ENCODE results near the gene ATG12. TPM values are rescaled to one million over a fixed set of nuclear protein-coding genes. Genes with fewer than 3 reads are reported as not detected.

ATG12 gene
- total RNA-seq = 10 to 100 TPM; 14.8 to 43.1 TPM
- 10 to 100 TPM; 15.6 to 32.5 TPM for polyA plus RNA-seq

- peak within 1 kb of the TSS; percentile 79 to 98 for H3K9ac ChIP-seq (ENCODE audit: low read depth in 1 of 2, low read length in 2 of 2)
- WGBS = 10% methylated on average over 65 of the region's 65 CpGs
- peak within 1 kb of the TSS; percentile 73 to 100 (median 73) for H3K4me3 ChIP-seq (ENCODE audit: low read depth in 1 of 3, low read length in 3 of 3)
- no peaks in the 10 kb centered on the region for H3K27me3 ChIP-seq (ENCODE audit: control insufficient read depth in 4 of 4, insufficient read depth in 4 of 4, low read length in 3 of 4)
- H3K4me1 ChIP-seq (ENCODE audit: control insufficient read depth in 4 of 4, insufficient read depth in 4 of 4, low read length in 3 of 4) = peaks cover 0 to 44% (median 31%) of the 10 kb centered on the region in 4 donors
- TF ChIP-seq HNF4G (IDR thresholded peaks at IDR 0.05) = no peak
- TF ChIP-seq TAF1 (conservative IDR thresholded peaks at IDR 0.05) = peak; percentile 98
- peak; percentile 62 for TF ChIP-seq ZBTB33 (IDR thresholded peaks at IDR 0.05)
- peak; percentile 52 for TF ChIP-seq SP1 (IDR thresholded peaks at IDR 0.05)
- peak in 1 of 2 donors; percentile 32 for TF ChIP-seq JUND (IDR thresholded peaks at IDR 0.05)
- peak; percentile 34 for TF ChIP-seq NR2F2 (IDR thresholded peaks at IDR 0.05)
- peak; percentile 56 to 87 for TF ChIP-seq GABPA (IDR thresholded peaks at IDR 0.05 in 1 of 2, conservative IDR thresholded peaks at IDR 0.05 in 1 of 2)
- peak in 1 of 2 donors; percentile 43 for TF ChIP-seq RAD21 (IDR thresholded peaks at IDR 0.05)
- TF ChIP-seq, protein P1, sequence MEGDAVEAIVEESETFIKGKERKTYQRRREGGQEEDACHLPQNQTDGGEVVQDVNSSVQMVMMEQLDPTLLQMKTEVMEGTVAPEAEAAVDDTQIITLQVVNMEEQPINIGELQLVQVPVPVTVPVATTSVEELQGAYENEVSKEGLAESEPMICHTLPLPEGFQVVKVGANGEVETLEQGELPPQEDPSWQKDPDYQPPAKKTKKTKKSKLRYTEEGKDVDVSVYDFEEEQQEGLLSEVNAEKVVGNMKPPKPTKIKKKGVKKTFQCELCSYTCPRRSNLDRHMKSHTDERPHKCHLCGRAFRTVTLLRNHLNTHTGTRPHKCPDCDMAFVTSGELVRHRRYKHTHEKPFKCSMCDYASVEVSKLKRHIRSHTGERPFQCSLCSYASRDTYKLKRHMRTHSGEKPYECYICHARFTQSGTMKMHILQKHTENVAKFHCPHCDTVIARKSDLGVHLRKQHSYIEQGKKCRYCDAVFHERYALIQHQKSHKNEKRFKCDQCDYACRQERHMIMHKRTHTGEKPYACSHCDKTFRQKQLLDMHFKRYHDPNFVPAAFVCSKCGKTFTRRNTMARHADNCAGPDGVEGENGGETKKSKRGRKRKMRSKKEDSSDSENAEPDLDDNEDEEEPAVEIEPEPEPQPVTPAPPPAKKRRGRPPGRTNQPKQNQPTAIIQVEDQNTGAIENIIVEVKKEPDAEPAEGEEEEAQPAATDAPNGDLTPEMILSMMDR (IDR thresholded peaks at IDR 0.05; ENCODE audit: low read depth, low read length, missing input control) = no peak
- TF ChIP-seq FOXA1 (IDR thresholded peaks at IDR 0.05) = no peak
- TF ChIP-seq HNF4A (conservative IDR thresholded peaks at IDR 0.05) = peak in 1 of 2 donors; percentile 22
- no peak for TF ChIP-seq FOXA2 (IDR thresholded peaks at IDR 0.05)
- TF ChIP-seq EGR1 (IDR thresholded peaks at IDR 0.05; ENCODE audit: low read depth in 2 of 2) = no peak
- TF ChIP-seq MAX (IDR thresholded peaks at IDR 0.05) = peak; percentile 94
- TF ChIP-seq, protein P2, sequence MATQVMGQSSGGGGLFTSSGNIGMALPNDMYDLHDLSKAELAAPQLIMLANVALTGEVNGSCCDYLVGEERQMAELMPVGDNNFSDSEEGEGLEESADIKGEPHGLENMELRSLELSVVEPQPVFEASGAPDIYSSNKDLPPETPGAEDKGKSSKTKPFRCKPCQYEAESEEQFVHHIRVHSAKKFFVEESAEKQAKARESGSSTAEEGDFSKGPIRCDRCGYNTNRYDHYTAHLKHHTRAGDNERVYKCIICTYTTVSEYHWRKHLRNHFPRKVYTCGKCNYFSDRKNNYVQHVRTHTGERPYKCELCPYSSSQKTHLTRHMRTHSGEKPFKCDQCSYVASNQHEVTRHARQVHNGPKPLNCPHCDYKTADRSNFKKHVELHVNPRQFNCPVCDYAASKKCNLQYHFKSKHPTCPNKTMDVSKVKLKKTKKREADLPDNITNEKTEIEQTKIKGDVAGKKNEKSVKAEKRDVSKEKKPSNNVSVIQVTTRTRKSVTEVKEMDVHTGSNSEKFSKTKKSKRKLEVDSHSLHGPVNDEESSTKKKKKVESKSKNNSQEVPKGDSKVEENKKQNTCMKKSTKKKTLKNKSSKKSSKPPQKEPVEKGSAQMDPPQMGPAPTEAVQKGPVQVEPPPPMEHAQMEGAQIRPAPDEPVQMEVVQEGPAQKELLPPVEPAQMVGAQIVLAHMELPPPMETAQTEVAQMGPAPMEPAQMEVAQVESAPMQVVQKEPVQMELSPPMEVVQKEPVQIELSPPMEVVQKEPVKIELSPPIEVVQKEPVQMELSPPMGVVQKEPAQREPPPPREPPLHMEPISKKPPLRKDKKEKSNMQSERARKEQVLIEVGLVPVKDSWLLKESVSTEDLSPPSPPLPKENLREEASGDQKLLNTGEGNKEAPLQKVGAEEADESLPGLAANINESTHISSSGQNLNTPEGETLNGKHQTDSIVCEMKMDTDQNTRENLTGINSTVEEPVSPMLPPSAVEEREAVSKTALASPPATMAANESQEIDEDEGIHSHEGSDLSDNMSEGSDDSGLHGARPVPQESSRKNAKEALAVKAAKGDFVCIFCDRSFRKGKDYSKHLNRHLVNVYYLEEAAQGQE (IDR thresholded peaks at IDR 0.05) = peak; percentile 84
- TF ChIP-seq RXRA (IDR thresholded peaks at IDR 0.05) = peak; percentile 25 to 29
- TF ChIP-seq, protein P3, sequence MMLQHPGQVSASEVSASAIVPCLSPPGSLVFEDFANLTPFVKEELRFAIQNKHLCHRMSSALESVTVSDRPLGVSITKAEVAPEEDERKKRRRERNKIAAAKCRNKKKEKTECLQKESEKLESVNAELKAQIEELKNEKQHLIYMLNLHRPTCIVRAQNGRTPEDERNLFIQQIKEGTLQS (IDR thresholded peaks at IDR 0.05) = no peak
- TF ChIP-seq YY1 (IDR thresholded peaks at IDR 0.05) = peak; percentile 100
- DNase-seq (ENCODE audit: low spot score) = peak; percentile 94
- peak within 1 kb of the TSS; percentile 88 to 93 for H3K27ac ChIP-seq (ENCODE audit: low read depth in 1 of 2, low read length in 2 of 2)
- peaks cover 0 to 10% (median 6%) of the 10 kb centered on the region in 4 donors for H3K36me3 ChIP-seq (ENCODE audit: control insufficient read depth in 4 of 4, insufficient read depth in 3 of 4, low read depth in 1 of 4, low read length in 3 of 4)
- H3K9me3 ChIP-seq (ENCODE audit: control insufficient read depth in 4 of 4, low read length in 3 of 4) = no peaks in the 10 kb centered on the region
These were observed at the start of gene ATG12, which contains the start of gene AP3S1 for GRCh38 chr5:115841382-115842088. TSS of gene ATG12 (minus strand) at chr5:115841565. CDS start at chr5:115841552, 13 bp downstream. TSS of gene AP3S1 (plus strand) at chr5:115841935. CDS start at chr5:115842038, 103 bp downstream.

Data from liver (tissue), 9 donors.